Peyer's patch (tissue), 4 donors: ENCODE measurements around the gene NCBP2.

Experiments used
- CTCF ChIP-seq, 6 experiments: fragments of 450-650 bp in 4 of 6; fragments of 200-600 bp in 2 of 6; sonication (generic) in 1 of 6; IDR thresholded peaks; one replicate each; pipeline ENCODE4 v1.5.1; 2017 to 2019; ENCODE audit warnings: antibody characterized with exemption in 6 of 6, mild to moderate bottlenecking in 3 of 6, moderate library complexity in 1 of 6
- POLR2A ChIP-seq, 2 donors: fragments of 450-650 bp; IDR thresholded peaks; one replicate each; pipeline ENCODE4 v1.5.1; 2017; ENCODE audit warnings: antibody characterized with exemption in 2 of 2, mild to moderate bottlenecking in 2 of 2, moderate library complexity in 2 of 2

DNA sequence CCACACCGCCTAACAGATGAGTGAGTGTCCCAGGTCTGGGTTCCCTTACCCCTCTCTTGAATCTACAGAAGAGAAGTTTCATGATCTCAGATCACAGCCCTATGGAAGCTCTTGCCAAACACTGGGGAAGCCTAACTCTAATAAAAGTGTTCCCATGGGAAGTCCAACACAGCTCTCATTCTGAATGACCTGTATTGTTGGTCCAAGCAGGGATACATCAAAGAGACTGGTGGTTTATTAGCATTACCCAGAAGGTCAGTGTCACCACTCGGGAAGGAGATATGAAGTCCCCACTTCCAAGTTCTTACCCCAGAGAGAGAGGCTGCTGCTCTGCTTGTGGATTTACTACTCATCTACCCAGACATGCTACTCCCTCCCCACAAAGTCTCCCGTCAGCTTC is 9.0 kb upstream of the NCBP2 start:
- TF ChIP-seq CTCF (IDR thresholded peaks at IDR 0.05) (no peak), POLR2A (IDR thresholded peaks at IDR 0.05) (no peak)
